Measurements from ENCODE around the gene SUSD4.

DNA sequence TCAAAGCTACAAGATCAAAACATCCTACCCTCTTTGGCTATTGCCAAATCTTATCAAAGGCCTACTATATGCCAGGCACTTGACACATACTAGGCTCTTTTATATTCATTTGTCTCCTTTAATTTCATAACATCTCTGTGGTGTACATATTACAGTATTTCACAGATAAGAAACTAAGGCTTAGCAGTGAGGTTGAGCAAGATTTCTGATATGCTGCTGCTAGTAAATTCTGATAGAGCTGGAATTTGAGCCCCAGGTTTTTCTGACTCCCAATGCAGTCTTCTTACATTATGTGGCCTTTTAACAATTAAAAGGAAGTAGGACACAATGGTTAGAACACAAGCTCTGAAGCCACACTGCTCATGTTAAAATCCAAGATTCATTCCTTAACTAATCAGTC lies 46.1 kb upstream of the SUSD4 start:
- TF ChIP-seq GATA2 (IDR thresholded peaks at IDR 0.05; ENCODE audit: low read depth, low read length) (no peak), GATA3 (IDR thresholded peaks at IDR 0.05; ENCODE audit: low read depth, low read length) (no peak)
